ENCODE measurements around the gene IL17RD.

- TF ChIP-seq CTCF (IDR thresholded peaks at IDR 0.05) = peak; percentile 90
- TF ChIP-seq POLR2AphosphoS5 (IDR thresholded peaks at IDR 0.05; ENCODE audit: low read depth, low read length) = no peak
Measured at GRCh38 chr3:57169872-57170623, 4.9 kb upstream of the IL17RD start.

Data from Panc1 (cell line).